Fibroblast of pulmonary artery (primary cell): ENCODE measurements around the gene C2orf42.
A peak's percentile ranks its signal among the peaks of the same experiment; 100 is the strongest.
"Not testable (repeated sequence)": the region's sequence is repeated elsewhere in the genome, so short reads cannot be mapped to it uniquely, and the experiment has no call there.

ENCODE experiments used
- DNase-seq: peaks from one replicate; pipeline ENCODE4 v3.0.0-alpha.2; 2010; ENCODE audit warnings: low read depth
- H3K4me3 ChIP-seq: replicated peaks from 2 replicates; pipeline ENCODE4 v1.5.1; 2011; ENCODE audit warnings: low read depth, mild to moderate bottlenecking, control low read depth, low read length, moderate library complexity
- TF ChIP-seq, protein P1 (sequence below): IDR thresholded peaks from 2 replicates; pipeline ENCODE4 v1.5.1; 2011; ENCODE audit warnings: mild to moderate bottlenecking, control low read depth, low read length, inconsistent platforms; ENCODE audit errors: missing control alignments

Gene C2orf42

DNA sequence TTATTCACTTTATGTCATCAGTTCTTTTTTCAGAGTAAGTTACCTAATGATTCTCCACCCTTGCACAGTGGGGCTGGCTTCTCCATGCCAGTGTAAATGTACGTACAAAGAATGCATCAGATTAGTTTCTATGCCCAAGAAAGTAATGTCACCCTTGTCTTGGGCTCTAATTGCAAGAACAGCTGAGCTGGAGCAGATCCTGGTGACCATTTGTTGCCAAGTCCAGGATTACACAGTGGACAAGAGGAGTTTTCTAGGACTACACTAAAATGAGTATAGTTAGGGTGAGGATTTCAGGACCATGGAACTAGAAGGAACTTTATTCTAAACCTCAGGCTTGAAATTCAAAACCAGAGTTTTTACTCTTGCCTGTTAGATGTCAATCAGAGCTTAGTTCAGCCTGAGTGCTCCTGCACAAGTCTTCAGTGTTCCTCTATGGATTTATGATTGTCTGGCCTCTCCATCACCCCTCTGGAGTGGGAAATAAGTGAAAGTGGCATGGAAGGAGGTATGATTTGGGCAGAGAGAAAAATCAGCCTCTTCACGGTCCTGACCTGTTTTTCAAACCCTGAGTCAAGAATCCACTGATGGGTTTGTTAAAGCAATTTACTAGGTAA is 73.8 kb downstream of the C2orf42 start:
- no peak overlapping the region for H3K4me3 ChIP-seq
- TF ChIP-seq, protein P1, sequence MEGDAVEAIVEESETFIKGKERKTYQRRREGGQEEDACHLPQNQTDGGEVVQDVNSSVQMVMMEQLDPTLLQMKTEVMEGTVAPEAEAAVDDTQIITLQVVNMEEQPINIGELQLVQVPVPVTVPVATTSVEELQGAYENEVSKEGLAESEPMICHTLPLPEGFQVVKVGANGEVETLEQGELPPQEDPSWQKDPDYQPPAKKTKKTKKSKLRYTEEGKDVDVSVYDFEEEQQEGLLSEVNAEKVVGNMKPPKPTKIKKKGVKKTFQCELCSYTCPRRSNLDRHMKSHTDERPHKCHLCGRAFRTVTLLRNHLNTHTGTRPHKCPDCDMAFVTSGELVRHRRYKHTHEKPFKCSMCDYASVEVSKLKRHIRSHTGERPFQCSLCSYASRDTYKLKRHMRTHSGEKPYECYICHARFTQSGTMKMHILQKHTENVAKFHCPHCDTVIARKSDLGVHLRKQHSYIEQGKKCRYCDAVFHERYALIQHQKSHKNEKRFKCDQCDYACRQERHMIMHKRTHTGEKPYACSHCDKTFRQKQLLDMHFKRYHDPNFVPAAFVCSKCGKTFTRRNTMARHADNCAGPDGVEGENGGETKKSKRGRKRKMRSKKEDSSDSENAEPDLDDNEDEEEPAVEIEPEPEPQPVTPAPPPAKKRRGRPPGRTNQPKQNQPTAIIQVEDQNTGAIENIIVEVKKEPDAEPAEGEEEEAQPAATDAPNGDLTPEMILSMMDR: no peak
- no peak for DNase-seq

DNA sequence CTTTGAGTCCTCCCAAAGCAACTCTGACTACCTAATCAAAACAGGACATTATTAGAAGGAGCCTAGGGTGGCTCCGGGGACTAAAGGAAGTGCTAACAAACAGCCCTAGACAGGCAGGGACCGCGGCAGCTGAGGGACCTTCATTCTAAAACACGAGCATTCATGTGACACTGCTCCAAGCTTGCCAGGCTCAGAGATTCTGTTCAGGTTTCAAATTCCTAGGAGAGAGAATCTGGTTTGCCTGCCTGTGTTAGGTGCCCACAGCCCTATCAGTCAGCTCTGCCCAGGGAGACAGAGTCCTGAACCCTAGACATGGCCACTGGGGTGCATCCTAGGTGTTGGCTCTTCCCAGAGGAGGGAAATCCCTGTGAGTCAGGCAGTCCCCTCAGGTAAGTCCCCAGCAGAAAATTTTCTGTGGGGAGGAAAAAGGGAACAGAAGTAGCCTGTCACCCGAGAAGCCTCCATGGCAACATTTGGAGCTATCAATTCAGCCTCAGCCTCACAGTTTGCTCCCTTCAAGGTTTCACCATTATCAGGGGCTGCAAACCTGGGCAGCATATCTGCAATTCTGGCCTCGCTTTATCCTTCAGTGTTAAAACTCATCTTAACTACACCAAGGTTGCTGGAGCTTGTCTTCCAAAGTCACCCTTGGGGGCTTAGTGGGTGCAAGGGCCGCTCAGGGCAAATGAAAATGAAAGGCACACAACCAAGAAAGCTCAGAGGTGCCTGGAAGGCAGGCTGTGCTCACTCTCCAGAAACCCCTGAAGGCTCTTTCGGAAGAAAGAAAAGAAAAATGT is 75.0 kb downstream of the C2orf42 start:
- no peak for DNase-seq
- TF ChIP-seq, protein P1: no peak
- no peak overlapping the region for H3K4me3 ChIP-seq

DNA sequence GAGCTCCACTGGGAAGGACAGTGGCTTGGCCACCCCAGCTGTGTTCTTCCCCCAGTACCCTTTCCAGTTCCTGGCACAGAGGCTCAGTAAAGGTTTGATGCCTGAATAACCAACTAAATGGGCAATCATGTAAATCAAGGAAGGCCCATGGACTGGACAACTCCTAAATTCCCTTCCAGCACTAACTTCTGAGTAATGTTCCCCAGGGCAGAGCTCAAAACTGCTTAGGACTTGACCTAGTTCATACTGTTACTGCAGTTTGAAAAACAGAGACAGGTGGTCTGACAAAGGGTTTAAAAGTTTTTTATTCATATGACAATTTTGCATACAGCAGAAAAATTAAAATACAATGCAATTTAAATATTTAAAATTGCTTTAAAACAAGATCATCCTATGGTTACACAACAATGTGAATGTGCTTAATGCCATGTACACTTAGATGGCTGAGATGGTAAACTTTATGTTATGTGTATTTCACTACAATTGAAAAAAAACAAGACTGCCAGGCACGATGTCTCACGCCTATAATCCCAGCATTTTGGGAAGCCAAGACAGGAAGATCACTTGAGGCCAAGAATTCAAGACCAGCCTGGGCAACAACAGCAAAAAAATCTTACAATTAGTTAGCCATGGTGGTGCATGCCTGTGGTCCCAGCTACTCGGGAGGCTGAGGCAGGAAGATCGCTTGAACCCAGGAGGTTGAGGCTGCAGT is 77.3 kb downstream of the C2orf42 start:
- TF ChIP-seq, protein P1: no peak
- no peak for DNase-seq
- no peak overlapping the region for H3K4me3 ChIP-seq

DNA sequence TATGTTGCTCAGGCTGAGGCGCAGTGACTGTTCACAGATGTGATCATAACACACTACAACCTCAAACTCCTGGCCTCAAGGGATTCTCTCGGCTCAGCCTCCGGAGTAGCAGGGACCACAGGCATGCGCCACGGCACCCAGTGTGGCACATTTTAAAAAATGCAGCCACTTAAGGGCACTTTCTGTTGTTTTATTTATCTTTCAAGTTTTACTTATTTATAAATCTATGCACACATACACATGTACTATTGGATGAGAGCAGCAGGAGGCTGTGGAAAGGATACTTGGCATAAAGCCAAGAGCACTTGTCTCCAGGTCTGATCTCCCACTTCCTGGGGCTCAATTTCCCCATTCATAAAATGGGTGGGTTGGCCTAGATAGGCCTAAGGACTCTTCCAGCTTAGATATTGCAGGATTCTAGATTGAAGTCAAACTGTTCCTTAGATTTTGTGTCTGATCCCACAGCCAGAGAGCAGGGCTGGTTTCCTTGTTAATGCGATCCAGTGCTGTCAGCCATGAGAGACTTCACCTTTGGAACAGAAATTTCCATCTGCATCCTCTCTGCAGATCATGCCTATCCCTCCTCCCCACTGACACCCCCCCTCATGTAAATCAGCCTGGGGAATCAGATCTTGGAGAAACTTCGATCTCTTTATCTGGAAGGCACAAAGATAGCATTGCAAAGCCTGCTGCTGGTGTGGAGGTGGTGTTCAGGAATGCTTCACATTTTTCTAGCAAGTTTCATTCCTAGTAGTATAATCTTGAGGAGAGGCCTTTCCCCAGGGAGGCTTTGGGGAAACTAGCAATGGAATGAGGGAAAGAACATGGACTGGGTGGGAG is 78.8 kb downstream of the C2orf42 start:
- TF ChIP-seq, protein P1: no peak
- peak; percentile 71 for DNase-seq
- no peak overlapping the region for H3K4me3 ChIP-seq

DNA sequence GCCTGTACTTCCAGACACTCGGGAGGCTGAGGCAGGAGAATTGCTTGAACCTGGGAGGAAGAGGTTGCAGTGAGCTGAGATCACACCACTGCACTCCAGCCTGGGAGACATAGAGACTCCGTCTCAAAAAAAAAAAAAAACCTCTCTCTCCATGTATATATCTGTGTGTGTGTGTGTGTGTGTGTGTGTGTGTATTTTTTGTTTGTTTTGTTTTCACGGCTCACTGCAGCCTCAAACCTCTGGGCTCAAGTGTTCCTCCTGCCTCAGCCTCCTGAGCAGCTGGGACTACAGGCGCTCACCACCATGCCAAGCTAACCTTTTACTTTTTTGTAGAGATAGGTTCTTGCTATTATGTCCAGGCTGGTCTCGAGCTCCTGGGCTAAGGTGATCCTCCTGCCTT is 80.4 kb downstream of the C2orf42 start:
- DNase-seq, H3K4me3 ChIP-seq: not testable (repeated sequence)

DNA sequence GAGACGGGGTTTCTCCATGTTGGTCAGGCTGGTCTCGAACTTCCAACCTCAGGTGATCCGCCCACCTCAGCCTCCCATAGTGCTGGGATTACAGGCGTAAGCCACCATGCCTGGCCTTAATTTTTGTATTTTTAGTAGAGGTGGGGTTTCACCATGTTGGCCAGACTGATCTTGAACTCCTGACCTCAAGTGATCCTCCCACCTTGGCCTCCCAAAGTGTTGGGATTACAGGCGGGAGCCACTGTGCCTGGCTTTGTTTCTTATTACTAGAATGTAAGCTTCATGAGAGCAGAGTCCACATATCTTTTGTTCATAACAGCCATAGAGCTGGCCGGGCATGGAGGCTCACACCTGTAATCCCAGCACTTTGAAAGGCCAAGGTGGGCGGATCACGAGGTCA is 84.7 kb downstream of the C2orf42 start:
- H3K4me3 ChIP-seq, DNase-seq: not testable (repeated sequence)

DNA sequence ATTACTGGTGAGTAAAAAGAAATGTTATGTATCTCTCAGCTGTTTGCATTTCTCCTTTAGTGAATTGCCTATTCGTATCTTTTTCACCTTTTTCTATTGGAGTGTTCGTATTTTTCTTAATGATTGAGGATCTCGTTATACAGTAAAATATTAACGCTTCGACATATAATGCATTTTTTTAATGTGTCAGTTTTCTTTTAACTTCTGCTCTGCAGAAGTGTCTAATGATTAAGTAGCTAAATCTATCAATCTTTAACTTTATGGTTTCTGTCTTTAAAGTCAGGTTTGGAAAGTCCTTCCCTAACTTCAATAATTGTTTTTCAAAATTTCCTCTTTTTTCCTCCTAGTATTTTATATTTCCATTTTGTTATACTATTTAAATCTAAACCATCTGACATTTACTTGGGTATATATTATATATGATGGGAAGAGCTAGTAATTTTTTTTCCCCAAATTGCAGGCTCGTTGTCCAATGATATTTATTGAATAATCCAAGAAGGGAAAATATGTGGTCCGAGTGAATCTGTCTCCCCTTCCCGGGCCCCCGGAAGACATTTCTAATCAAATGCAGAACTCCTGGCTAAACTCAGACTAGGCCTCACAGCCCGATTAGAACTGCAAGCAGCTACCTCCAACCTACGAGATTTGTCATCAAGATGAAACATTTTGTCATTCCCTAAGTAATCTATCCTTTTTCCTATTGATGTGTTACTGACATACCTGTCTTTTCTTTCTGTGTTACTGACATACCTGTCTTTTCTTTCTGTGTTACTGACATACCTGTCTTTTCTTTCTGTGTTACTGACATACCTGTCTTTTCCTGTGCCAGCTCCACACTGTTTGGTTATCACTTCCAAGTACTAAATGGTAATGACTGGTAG is 86.3 kb downstream of the C2orf42 start:
- DNase-seq: peak; percentile 77
- no peak overlapping the region for H3K4me3 ChIP-seq

More for the DNA sequence above, 86.3 kb downstream of the C2orf42 start:
- TF ChIP-seq, protein P1: no peak
